Prostate gland (tissue), 2 donors: ENCODE data around the gene GRIK2.

Experiments
- CTCF ChIP-seq, 4 experiments: fragments of 200-600 bp in 2 of 4; fragments of 450-650 bp in 2 of 4; sonication (generic) in 2 of 4; IDR thresholded peaks; 1 replicate in 3 of 4; 2 replicates in 1 of 4; pipeline ENCODE4 v1.5.1; 2016 to 2019; ENCODE audit warnings: antibody characterized with exemption in 4 of 4, mild to moderate bottlenecking in 2 of 4, moderate library complexity in 2 of 4
- POLR2A ChIP-seq: fragments of 450-650 bp; IDR thresholded peaks from one replicate; pipeline ENCODE4 v1.6.1; 2016; ENCODE audit warnings: antibody characterized with exemption, mild to moderate bottlenecking

GRCh38 chr6:101352316-101352715 is 41.2 kb upstream of the GRIK2 start:
- TF ChIP-seq CTCF (IDR thresholded peaks at IDR 0.05) (no peak), POLR2A (no peak)
